WERI-Rb-1 (cell line): ENCODE results near the gene PELI1.

ENCODE experiments used
- DNase-seq: peaks from one replicate; pipeline ENCODE4 v3.0.0-alpha.2; 2020
- H3K27ac ChIP-seq: fragments of 250-450 bp; sonication (Bioruptor Pico); 2 replicates; pipeline ENCODE4 v1.5.1; 2020; ENCODE audit warnings: mild to moderate bottlenecking, moderate library complexity
- H3K27me3 ChIP-seq: fragments of 250-450 bp; sonication (Bioruptor Pico); 2 replicates; pipeline ENCODE4 v1.5.1; 2021; ENCODE audit warnings: mild to moderate bottlenecking, low read depth, moderate library complexity; ENCODE audit not compliant: insufficient read depth, severe bottlenecking
- H3K36me3 ChIP-seq: fragments of 250-450 bp; sonication (Bioruptor Pico); 2 replicates; pipeline ENCODE4 v1.5.1; 2020; ENCODE audit warnings: mild to moderate bottlenecking, moderate library complexity
- H3K4me3 ChIP-seq: 2 replicates; pipeline ENCODE4 v1.5.1; 2011; ENCODE audit warnings: low read depth, mild to moderate bottlenecking, control low read depth, low read length
- H3K9me3 ChIP-seq: fragments of 250-450 bp; sonication (Bioruptor Pico); 2 replicates; pipeline ENCODE4 v1.5.1; 2021; ENCODE audit warnings: mild to moderate bottlenecking, moderate library complexity; ENCODE audit not compliant: severe bottlenecking
- CTCF ChIP-seq: IDR thresholded peaks from 2 replicates; pipeline ENCODE4 v1.5.1; 2011; ENCODE audit warnings: low read depth, mild to moderate bottlenecking, control low read depth, inconsistent platforms, low read length

PELI1 gene

GRCh38 chr2:64189167-64189566 lies 44.9 kb upstream of the PELI1 start:
- no peak for TF ChIP-seq CTCF
- no peak overlapping the region for H3K27ac ChIP-seq
- H3K9me3 ChIP-seq, result no peaks in the 10 kb centered on the region
- DNase-seq, result no peak
- no peaks in the 10 kb centered on the region for H3K27me3 ChIP-seq
- no peak overlapping the region for H3K4me3 ChIP-seq
- H3K36me3 ChIP-seq, result no peaks in the 10 kb centered on the region

- no peaks in the 10 kb centered on the region for H3K9me3 ChIP-seq
- no peaks in the 10 kb centered on the region for H3K36me3 ChIP-seq
- no peak overlapping the region for H3K4me3 ChIP-seq
- no peaks in the 10 kb centered on the region for H3K27me3 ChIP-seq
- TF ChIP-seq CTCF, result no peak
- no peak overlapping the region for H3K27ac ChIP-seq
- no peak for DNase-seq
Observed at GRCh38 chr2:64186699-64187605, 42.7 kb upstream of the PELI1 start.

- H3K27ac ChIP-seq, result no peak overlapping the region
- DNase-seq, result no peak
- H3K36me3 ChIP-seq, result no peaks in the 10 kb centered on the region
- no peak overlapping the region for H3K4me3 ChIP-seq
- no peaks in the 10 kb centered on the region for H3K27me3 ChIP-seq
- H3K9me3 ChIP-seq, result no peaks in the 10 kb centered on the region
- TF ChIP-seq CTCF, result no peak
Observed at GRCh38 chr2:64179582-64180321, 35.5 kb upstream of the PELI1 start.

GRCh38 chr2:64177315-64177714 lies 33.1 kb upstream of the PELI1 start:
- DNase-seq, result no peak
- TF ChIP-seq CTCF, result no peak
- no peak overlapping the region for H3K27ac ChIP-seq
- no peaks in the 10 kb centered on the region for H3K9me3 ChIP-seq
- no peaks in the 10 kb centered on the region for H3K36me3 ChIP-seq
- H3K27me3 ChIP-seq, result no peaks in the 10 kb centered on the region
- H3K4me3 ChIP-seq, result no peak overlapping the region

GRCh38 chr2:64175419-64176197 lies 31.4 kb upstream of the PELI1 start:
- no peak overlapping the region for H3K4me3 ChIP-seq
- H3K27me3 ChIP-seq, result no peaks in the 10 kb centered on the region
- H3K36me3 ChIP-seq, result no peaks in the 10 kb centered on the region
- no peak for TF ChIP-seq CTCF
- no peak for DNase-seq
- no peaks in the 10 kb centered on the region for H3K9me3 ChIP-seq
- H3K27ac ChIP-seq, result no peak overlapping the region
